SK-N-SH treated with all-trans-retinoic acid at 6 μM for 48 hours (cell line): ENCODE data around the gene SLC25A30.

ENCODE experiments used
- GLIS3 ChIP-seq: fragments of 250-450 bp; sonication (Bioruptor Pico); IDR thresholded peaks from 2 replicates; pipeline ENCODE4 v1.5.0; 2020; ENCODE audit warnings: mild to moderate bottlenecking, moderate library complexity
- TSHZ2 ChIP-seq: fragments of 250-450 bp; sonication (Bioruptor Pico); IDR thresholded peaks from 2 replicates; pipeline ENCODE4 v1.5.0; 2020; ENCODE audit warnings: mild to moderate bottlenecking, moderate library complexity
- ZC3H10 ChIP-seq: fragments of 250-450 bp; sonication (Bioruptor Pico); IDR thresholded peaks from 2 replicates; pipeline ENCODE4 v1.5.1; 2021; ENCODE audit warnings: mild to moderate bottlenecking, moderate library complexity
- ZNF565 ChIP-seq: fragments of 450-650 bp; formaldehyde crosslinking; conservative IDR thresholded peaks from 2 replicates; pipeline ENCODE4 v1.5.0; 2020; ENCODE audit warnings: low read depth, mild to moderate bottlenecking, moderate library complexity
- ZNF8 ChIP-seq: fragments of 450-650 bp; formaldehyde crosslinking; IDR thresholded peaks from 2 replicates; pipeline ENCODE4 v1.5.0; 2020; ENCODE audit warnings: mild to moderate bottlenecking, moderate library complexity

DNA sequence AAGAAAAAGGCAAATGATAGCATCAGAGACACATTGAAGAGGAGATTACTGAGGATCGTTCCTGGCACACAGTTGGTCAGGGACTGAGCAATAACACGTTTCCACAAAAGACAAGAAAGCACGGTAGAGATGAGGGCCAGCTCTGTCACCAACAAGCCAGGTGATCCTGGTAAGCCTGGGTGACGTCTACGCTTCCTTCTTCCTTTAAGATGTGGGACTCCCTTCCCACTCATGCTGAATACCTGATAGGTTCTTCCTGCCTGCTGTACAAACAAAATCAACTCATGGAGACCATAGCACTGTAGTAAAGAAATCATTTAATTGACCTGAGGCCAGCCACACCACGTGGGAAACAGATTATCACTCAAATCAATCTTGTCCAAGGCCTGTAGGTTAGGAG is 26.9 kb upstream of the SLC25A30 start:
- TF ChIP-seq TSHZ2: no peak
- TF ChIP-seq GLIS3 (CRISPR knock-in tag): no peak
- no peak for TF ChIP-seq ZNF8 (CRISPR knock-in tag)
- TF ChIP-seq ZC3H10 (CRISPR knock-in tag): no peak
- no peak for TF ChIP-seq ZNF565
